GM12891 (cell line): ENCODE measurements around the gene ARL14EPL.

Experiments
- PAX5 ChIP-seq: IDR thresholded peaks from 2 replicates; pipeline ENCODE4 v1.6.1; 2011; ENCODE audit warnings: low read length, moderate library complexity, mild to moderate bottlenecking; ENCODE audit not compliant: insufficient read depth, severe bottlenecking
- POLR2AphosphoS5 ChIP-seq: IDR thresholded peaks from 2 replicates; pipeline ENCODE4 v1.6.1; 2011; ENCODE audit warnings: low read depth, low read length, control low read depth
- SPI1 ChIP-seq: IDR thresholded peaks from 2 replicates; pipeline ENCODE4 v1.6.1; 2011; ENCODE audit warnings: low read depth, low read length, control low read depth
- TAF1 ChIP-seq: IDR thresholded peaks from 2 replicates; pipeline ENCODE4 v1.6.1; 2011; ENCODE audit warnings: low read depth, low read length, control low read depth

DNA sequence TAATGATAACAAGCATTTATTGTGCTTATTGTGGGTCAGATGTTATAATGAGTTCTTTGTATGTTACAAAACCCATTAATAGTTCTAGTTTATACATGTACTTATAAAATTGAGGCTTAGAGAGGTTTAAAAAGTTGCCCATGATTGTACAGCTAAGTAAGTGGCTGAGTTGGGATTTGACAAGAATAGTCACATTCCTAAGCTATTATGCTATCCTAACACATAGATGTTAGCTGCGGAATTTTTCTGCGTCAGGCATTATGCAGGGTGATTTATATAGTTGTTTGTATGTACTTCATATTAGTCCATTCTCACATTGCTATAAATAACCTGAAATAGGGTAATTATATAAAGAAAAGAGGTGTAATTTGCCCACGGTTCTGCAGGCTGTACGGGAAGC, 65.0 kb downstream of the ARL14EPL start:
- TF ChIP-seq POLR2AphosphoS5, result no peak
- TF ChIP-seq PAX5, result no peak
- no peak for TF ChIP-seq SPI1
- no peak for TF ChIP-seq TAF1
